Melanocyte of skin (primary cell): ENCODE measurements around the gene IFIT3. TPM values are rescaled to one million over a fixed set of nuclear protein-coding genes. Genes with fewer than 3 reads are reported as not detected.

Experiments used
- total RNA-seq, 2 donors: library from RNA; depleted of rRNA; stranded (reverse); fragments of >200 nt; gene quantifications; 2 replicates each; pipeline ENCODE4 v1.2.3, GENCODE V29; 2012

Gene IFIT3, protein sequence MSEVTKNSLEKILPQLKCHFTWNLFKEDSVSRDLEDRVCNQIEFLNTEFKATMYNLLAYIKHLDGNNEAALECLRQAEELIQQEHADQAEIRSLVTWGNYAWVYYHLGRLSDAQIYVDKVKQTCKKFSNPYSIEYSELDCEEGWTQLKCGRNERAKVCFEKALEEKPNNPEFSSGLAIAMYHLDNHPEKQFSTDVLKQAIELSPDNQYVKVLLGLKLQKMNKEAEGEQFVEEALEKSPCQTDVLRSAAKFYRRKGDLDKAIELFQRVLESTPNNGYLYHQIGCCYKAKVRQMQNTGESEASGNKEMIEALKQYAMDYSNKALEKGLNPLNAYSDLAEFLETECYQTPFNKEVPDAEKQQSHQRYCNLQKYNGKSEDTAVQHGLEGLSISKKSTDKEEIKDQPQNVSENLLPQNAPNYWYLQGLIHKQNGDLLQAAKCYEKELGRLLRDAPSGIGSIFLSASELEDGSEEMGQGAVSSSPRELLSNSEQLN
- total RNA-seq = 100 to 1,000 TPM; 446 to 450 TPM

DNA sequence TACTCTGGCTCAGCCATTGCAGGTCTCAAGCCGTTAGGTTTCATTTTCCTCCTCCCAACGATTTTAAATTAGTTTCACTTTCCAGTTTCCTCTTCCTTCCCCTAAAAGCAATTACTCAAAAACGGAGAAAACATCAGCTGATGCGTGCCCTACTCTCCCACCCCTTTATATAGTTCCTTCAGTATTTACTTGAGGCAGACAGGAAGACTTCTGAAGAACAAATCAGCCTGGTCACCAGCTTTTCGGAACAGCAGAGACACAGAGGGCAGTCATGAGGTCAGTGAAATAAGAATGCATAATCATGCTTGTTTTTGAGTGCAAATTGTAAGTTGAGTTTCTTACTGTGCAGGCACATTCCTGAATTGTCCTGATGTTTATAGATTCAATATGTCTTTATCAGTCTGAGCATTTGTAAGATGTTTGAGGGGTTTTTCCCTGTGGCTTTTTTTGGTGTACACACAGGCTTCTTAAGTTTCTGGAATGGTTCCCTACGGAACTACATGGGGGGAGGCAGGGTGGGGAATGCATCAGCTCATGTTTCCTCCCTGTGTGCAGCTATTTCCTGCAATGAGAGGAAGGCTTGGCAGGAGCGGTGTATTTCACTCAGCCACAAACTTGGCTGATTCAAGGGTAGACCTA lies at the start of gene IFIT3:
Gene IFIT3, plus strand, starts transcription at position 195 of the 639 bp plus-strand sequence. Its CDS starts 77 bp downstream, at position 272.

DNA sequence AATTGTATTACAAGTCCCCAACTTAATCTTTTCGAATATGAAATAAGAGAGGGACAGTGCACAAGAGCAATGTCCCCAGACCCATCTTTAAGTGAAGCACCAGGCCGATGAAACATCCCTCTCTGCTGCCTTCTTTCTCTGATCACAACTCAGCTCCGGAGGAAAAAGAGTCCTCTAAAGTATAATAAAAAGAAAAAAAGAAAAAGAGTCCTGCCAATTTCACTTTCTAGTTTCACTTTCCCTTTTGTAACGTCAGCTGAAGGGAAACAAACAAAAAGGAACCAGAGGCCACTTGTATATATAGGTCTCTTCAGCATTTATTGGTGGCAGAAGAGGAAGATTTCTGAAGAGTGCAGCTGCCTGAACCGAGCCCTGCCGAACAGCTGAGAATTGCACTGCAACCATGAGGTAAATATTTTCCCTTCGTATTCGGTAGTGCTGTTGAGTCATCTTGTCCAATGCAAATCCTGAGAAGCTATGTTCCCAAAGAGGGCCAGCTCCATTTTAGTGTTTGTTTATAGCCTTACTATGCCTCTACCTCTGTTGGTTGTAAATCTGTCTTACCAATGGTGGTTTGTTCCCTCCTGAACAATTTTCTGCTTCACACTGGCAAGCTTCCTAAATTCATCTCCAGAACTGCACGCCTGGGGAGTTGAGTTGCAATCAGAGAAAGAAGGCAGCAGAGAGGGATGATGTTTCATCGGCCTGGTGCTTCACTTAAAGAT lies 25.9 kb upstream of the IFIT3 start, which contains the start of gene IFIT2:
Gene IFIT2, plus strand, starts transcription at position 326 of the 725 bp plus-strand sequence. Its CDS starts 78 bp downstream, at position 404.

DNA sequence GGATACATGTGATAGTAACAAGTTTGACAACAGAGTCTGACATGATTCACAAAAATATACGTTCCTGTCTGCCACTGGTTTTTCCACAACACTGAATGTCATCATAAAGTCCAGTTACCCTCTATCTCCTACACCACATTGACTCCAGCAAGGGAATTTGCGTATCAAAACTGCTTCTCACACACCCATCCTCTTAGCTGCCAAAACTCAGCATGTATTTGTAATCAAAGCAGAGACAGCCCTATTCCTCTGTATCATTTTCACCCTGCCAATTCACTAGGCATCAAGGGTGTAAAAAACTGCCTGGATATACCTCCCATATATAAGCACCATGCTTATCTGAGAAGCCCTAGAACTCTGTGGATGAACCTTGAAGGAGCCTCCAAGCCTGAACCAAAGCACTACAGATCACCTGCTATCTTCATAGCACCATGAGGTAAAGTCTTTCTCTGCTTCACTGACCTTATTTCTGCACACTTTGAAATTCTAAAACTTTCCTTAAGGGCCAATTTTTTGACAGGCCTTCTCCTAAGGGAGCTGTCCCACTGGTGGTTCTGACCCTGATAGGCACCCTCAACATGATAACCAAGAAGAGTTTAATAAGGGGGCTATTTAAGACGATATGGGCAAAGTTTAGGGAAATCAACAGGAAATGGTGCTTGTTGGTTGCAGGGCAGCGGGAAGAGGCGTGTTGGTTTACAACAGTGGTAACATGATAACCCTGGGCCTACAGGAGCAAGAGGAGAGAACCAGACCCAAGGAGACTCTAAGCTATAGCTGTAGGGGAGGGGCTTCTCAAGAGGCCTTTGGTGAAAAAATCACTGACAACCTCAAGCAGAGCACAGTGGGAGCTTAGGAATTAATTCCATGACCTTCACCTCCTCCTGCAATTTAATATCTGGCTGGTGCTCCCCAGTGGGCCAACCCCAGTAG lies 50.2 kb downstream of the IFIT3 start, which contains the start of gene IFIT1B:
Gene IFIT1B, plus strand, starts transcription at position 352 of the 933 bp plus-strand sequence. Its CDS starts 80 bp downstream, at position 432.

Other genes starting within 250 kb of the IFIT3 start
- under 1 TPM; 0.67 to 0.69 TPM for gene CH25H, start 120.7 kb upstream of the IFIT3 start, total RNA-seq
- gene LIPA, start 76.2 kb upstream of the IFIT3 start, total RNA-seq = 100 to 1,000 TPM in 1 of 2 donors, 10 to 100 TPM in 1; 96.7 to 106 TPM
- 100 to 1,000 TPM; 112 to 119 TPM for gene IFIT2, start 26.0 kb upstream of the IFIT3 start, total RNA-seq
- gene IFIT1B, start 50.1 kb downstream of the IFIT3 start, total RNA-seq = under 1 TPM in 1 of 2 donors, not detected in 1; under 0.01 TPM
- 100 to 1,000 TPM; 513 to 526 TPM for gene IFIT1, start 64.6 kb downstream of the IFIT3 start, total RNA-seq
- 100 to 1,000 TPM in 1 of 2 donors, 10 to 100 TPM in 1; 86.0 to 105 TPM for gene IFIT5, start 86.6 kb downstream of the IFIT3 start, total RNA-seq
- not detected for gene SLC16A12, start 207.6 kb downstream of the IFIT3 start, total RNA-seq